Mesenchymal stem cell (in vitro differentiated cells and primary cell): Measurements from ENCODE around the gene PTCSC3.

Source experiments
- DNase-seq: peaks from one replicate; pipeline ENCODE4 v3.0.0-alpha.2; 2013
- H2AFZ ChIP-seq: one replicate; pipeline ENCODE4 v1.6.1; 2013; ENCODE audit warnings: low read depth, mild to moderate bottlenecking, control low read depth, inconsistent platforms, low read length, moderate library complexity
- H2AK5ac ChIP-seq: 2 replicates; pipeline ENCODE4 v1.6.1; 2013; ENCODE audit warnings: low read length, moderate library complexity, mild to moderate bottlenecking, inconsistent platforms; ENCODE audit not compliant: severe bottlenecking
- H2BK120ac ChIP-seq: one replicate; pipeline ENCODE4 v1.6.1; 2013; ENCODE audit warnings: low read depth, mild to moderate bottlenecking, inconsistent platforms, low read length, moderate library complexity
- H2BK12ac ChIP-seq, 2 experiments: one replicate each; pipeline ENCODE4 v1.6.1; 2013; ENCODE audit warnings: inconsistent platforms in 2 of 2, low read length in 2 of 2, mild to moderate bottlenecking in 2 of 2, moderate library complexity in 2 of 2, control low read depth in 1 of 2
- H2BK15ac ChIP-seq: one replicate; pipeline ENCODE4 v1.6.1; 2013; ENCODE audit warnings: mild to moderate bottlenecking, low read depth, inconsistent platforms; ENCODE audit not compliant: poor library complexity, severe bottlenecking
- H2BK5ac ChIP-seq: 2 replicates; pipeline ENCODE4 v1.6.1; 2013; ENCODE audit warnings: low read depth, mild to moderate bottlenecking, low read length, control low read depth, inconsistent platforms; ENCODE audit not compliant: poor library complexity, severe bottlenecking
- H3K14ac ChIP-seq, 2 experiments: one replicate each; pipeline ENCODE4 v1.6.1; 2013; ENCODE audit warnings: inconsistent platforms in 2 of 2, low read length in 2 of 2, control low read depth in 1 of 2, mild to moderate bottlenecking in 1 of 2, moderate library complexity in 1 of 2
- H3K18ac ChIP-seq, 2 experiments: one replicate each; pipeline ENCODE4 v1.6.1; 2013; ENCODE audit warnings: inconsistent platforms in 2 of 2, low read length in 2 of 2, control low read depth in 1 of 2, low read depth in 1 of 2, mild to moderate bottlenecking in 1 of 2
- H3K23ac ChIP-seq, 2 experiments: one replicate each; pipeline ENCODE4 v1.6.1; 2013; ENCODE audit warnings: inconsistent platforms in 2 of 2, low read length in 2 of 2, mild to moderate bottlenecking in 2 of 2, moderate library complexity in 2 of 2, control low read depth in 1 of 2
- H3K27ac ChIP-seq: 2 replicates; pipeline ENCODE4 v1.5.1; 2013; ENCODE audit warnings: mild to moderate bottlenecking, moderate library complexity, low read length, control low read depth, inconsistent platforms; ENCODE audit not compliant: poor library complexity, severe bottlenecking
- H3K27me3 ChIP-seq, 2 experiments: 2 replicates each; pipeline versions ENCODE4 v1.6.1 to v1.7.0; 2013; ENCODE audit warnings: low read length in 2 of 2, mild to moderate bottlenecking in 2 of 2, moderate library complexity in 2 of 2, control low read depth in 1 of 2, inconsistent platforms in 1 of 2; ENCODE audit not compliant: control insufficient read depth in 1 of 2, insufficient read depth in 1 of 2
- H3K36me3 ChIP-seq, 2 experiments: 2 replicates each; pipeline versions ENCODE4 v1.6.1 to v1.7.0; 2013; ENCODE audit warnings: low read length in 2 of 2, control low read depth in 1 of 2, inconsistent platforms in 1 of 2, low read depth in 1 of 2, mild to moderate bottlenecking in 1 of 2; ENCODE audit not compliant: insufficient read depth in 2 of 2, control insufficient read depth in 1 of 2
- H3K4ac ChIP-seq, 2 experiments: one replicate each; pipeline ENCODE4 v1.6.1; 2013; ENCODE audit warnings: inconsistent platforms in 2 of 2, low read length in 2 of 2, mild to moderate bottlenecking in 2 of 2, moderate library complexity in 2 of 2, control low read depth in 1 of 2, low read depth in 1 of 2
- H3K4me1 ChIP-seq: 2 replicates; pipeline ENCODE4 v1.6.1; 2013; ENCODE audit warnings: low read depth, low read length, control low read depth; ENCODE audit not compliant: control insufficient read depth, insufficient read depth
- H3K4me2 ChIP-seq: 2 replicates; pipeline ENCODE4 v1.6.1; 2013; ENCODE audit warnings: low read length, mild to moderate bottlenecking, inconsistent platforms; ENCODE audit not compliant: poor library complexity, severe bottlenecking
- H3K4me3 ChIP-seq, 2 experiments: 2 replicates each; pipeline versions ENCODE4 v1.5.1 to v1.7.0; 2013; ENCODE audit warnings: low read length in 2 of 2, mild to moderate bottlenecking in 2 of 2, control low read depth in 1 of 2, low read depth in 1 of 2; ENCODE audit not compliant: insufficient read depth in 1 of 2
- H3K79me1 ChIP-seq: replicated peaks from 2 replicates; pipeline ENCODE4 v1.6.1; 2013; ENCODE audit warnings: mild to moderate bottlenecking, control low read depth, low read length, inconsistent platforms; ENCODE audit not compliant: poor library complexity, severe bottlenecking
- H3K9ac ChIP-seq: 2 replicates; pipeline ENCODE4 v1.7.0; 2013; ENCODE audit warnings: mild to moderate bottlenecking, low read length, moderate library complexity
- H3K9me3 ChIP-seq: 2 replicates; pipeline ENCODE4 v1.7.0; 2013; ENCODE audit warnings: mild to moderate bottlenecking, low read length; ENCODE audit not compliant: control insufficient read depth
- H4K8ac ChIP-seq: one replicate; pipeline ENCODE4 v1.6.1; 2013; ENCODE audit warnings: inconsistent platforms, mild to moderate bottlenecking, low read length, moderate library complexity
- H4K91ac ChIP-seq: one replicate; pipeline ENCODE4 v1.6.1; 2013; ENCODE audit warnings: mild to moderate bottlenecking, low read length, inconsistent platforms
- WGBS: methylation state at CpG from one replicate; pipeline ENCODE4 v1.1.7; 2013; ENCODE audit warnings: mixed read lengths; 5-methylcytosine and 5-hydroxymethylcytosine counted together

PTCSC3 gene

DNA sequence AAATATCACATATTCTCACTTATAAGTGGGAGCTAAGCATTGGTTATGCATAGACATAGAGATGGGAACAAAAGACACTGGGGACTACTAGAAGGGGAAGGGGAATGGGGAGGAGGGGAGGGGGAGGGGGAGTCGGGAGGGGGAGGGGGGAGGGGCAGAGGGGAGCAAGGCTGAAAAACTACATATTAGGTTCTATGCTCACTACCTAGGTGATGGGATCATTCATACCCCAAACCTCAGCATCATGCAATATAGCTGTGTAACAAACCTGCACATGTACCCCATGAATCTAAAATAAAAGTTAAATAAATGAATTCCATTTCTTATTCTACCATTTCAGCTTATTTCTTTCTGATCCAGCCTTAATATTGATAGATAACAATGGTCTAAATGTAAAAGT lies 21.9 kb upstream of the PTCSC3 start:
- H3K9me3 ChIP-seq: no peaks in the 10 kb centered on the region
- no peak overlapping the region for H3K23ac ChIP-seq
- H3K18ac ChIP-seq: no peak overlapping the region
- H2BK12ac ChIP-seq: no peak overlapping the region
- H2BK15ac ChIP-seq: no peak overlapping the region
- H3K36me3 ChIP-seq: no peaks in the 10 kb centered on the region
- H3K79me1 ChIP-seq: no peaks in the 10 kb centered on the region
- H3K4me1 ChIP-seq: no peaks in the 10 kb centered on the region
- no peak overlapping the region for H3K4ac ChIP-seq
- H4K91ac ChIP-seq: no peak overlapping the region
- H4K8ac ChIP-seq: no peak overlapping the region
- no peak overlapping the region for H2BK5ac ChIP-seq
- no peaks in the 10 kb centered on the region for H3K27me3 ChIP-seq
- H2AFZ ChIP-seq: no peak overlapping the region
- no peak overlapping the region for H3K4me2 ChIP-seq
- no peak overlapping the region for H3K27ac ChIP-seq
- WGBS: no CpG with 5 or more reads among the region's 1 CpG
- no peak overlapping the region for H2BK120ac ChIP-seq
- no peak overlapping the region for H3K4me3 ChIP-seq
- H3K14ac ChIP-seq: no peak overlapping the region
- H3K9ac ChIP-seq: no peak overlapping the region
- no peak overlapping the region for H2AK5ac ChIP-seq
- DNase-seq: no peak

DNA sequence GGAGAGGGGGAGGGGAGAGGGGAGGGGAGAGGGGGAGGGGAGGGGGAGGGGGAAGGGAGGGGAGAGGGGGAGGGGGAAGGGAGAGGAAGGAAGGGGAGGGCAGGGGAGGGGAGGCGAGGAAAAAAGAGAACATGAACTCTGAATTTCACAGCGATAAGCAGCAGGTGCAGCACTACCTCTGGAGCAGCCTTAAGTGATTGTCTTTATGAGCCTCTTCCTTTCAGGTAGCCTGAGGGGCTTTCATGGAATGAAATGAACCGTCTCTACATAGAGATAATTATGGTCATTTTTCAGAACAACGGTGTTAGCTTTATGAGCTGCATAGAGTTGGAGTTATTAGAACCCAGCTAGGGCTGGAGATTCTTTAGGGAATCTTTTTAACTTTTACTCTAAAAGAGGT lies 18.1 kb upstream of the PTCSC3 start:
- Histone ChIP-seq H2BK15ac (no peak overlapping the region), H3K4ac (no peak overlapping the region), H3K23ac (no peak overlapping the region), H3K36me3 (no peaks in the 10 kb centered on the region), H2BK12ac (no peak overlapping the region), H3K9me3 (no peaks in the 10 kb centered on the region), H3K14ac (no peak overlapping the region), H2AK5ac (no peak overlapping the region), H2AFZ (no peak overlapping the region), H3K18ac (no peak overlapping the region), H3K9ac (no peak overlapping the region), H3K27me3 (peaks cover 3 to 7% of the 10 kb centered on the region in 2 experiments), H4K8ac (no peak overlapping the region), H2BK120ac (no peak overlapping the region), H3K27ac (no peak overlapping the region), H3K79me1 (no peaks in the 10 kb centered on the region), H3K4me1 (no peaks in the 10 kb centered on the region), H3K4me2 (no peak overlapping the region), H4K91ac (no peak overlapping the region), H3K4me3 (no peak overlapping the region), H2BK5ac (no peak overlapping the region)
- no peak for DNase-seq
- 93% methylated on average over 4 of the region's 4 CpGs for WGBS

DNA sequence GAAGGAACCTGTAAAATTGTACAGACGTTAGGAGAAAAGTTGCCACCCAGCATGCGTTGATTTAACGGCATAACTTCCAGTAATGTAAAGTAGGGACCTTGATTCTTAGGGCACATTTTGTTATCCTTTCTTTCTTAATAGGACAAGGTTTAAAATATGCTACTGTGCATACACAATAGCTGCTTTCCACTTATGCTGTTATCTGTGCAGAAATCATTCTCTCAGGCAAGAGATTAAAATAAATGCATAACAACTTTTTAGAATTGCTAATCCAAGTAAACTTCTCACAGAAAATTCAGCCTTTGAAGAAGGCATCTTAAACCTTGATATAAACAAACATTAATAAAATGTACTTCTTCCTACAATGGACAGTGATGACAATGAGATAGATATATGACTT lies 16.0 kb upstream of the PTCSC3 start:
- Histone ChIP-seq H3K23ac (no peak overlapping the region), H4K8ac (no peak overlapping the region), H3K4me2 (no peak overlapping the region), H3K27ac (no peak overlapping the region), H3K9me3 (no peaks in the 10 kb centered on the region), H2BK15ac (no peak overlapping the region), H2AK5ac (no peak overlapping the region), H2BK5ac (no peak overlapping the region), H2BK12ac (no peak overlapping the region), H3K18ac (no peak overlapping the region), H3K14ac (no peak overlapping the region), H3K9ac (no peak overlapping the region), H2BK120ac (no peak overlapping the region), H3K4me1 (no peaks in the 10 kb centered on the region), H3K79me1 (no peaks in the 10 kb centered on the region), H3K36me3 (no peaks in the 10 kb centered on the region), H3K4ac (no peak overlapping the region), H3K27me3 (peaks cover 3 to 7% of the 10 kb centered on the region in 2 experiments), H2AFZ (no peak overlapping the region), H3K4me3 (no peak overlapping the region), H4K91ac (no peak overlapping the region)
- WGBS: 87% methylated on average over 3 of the region's 3 CpGs
- DNase-seq: no peak

GRCh38 chr14:36183402-36183801 lies 6.9 kb upstream of the PTCSC3 start:
- no peak overlapping the region for H3K4me2 ChIP-seq

More at GRCh38 chr14:36183402-36183801, 6.9 kb upstream of the PTCSC3 start:
- H3K9me3 ChIP-seq: no peaks in the 10 kb centered on the region
- no peak overlapping the region for H3K9ac ChIP-seq
- no peak for DNase-seq
- H3K36me3 ChIP-seq: no peaks in the 10 kb centered on the region
- H2AK5ac ChIP-seq: no peak overlapping the region
- H3K4ac ChIP-seq: no peak overlapping the region
- no peak overlapping the region for H3K18ac ChIP-seq
- H3K79me1 ChIP-seq: no peaks in the 10 kb centered on the region
- H4K91ac ChIP-seq: no peak overlapping the region
- no peak overlapping the region for H2AFZ ChIP-seq
- 89% methylated on average over 3 of the region's 3 CpGs for WGBS
- H3K27me3 ChIP-seq: no peaks in the 10 kb centered on the region
- no peak overlapping the region for H2BK5ac ChIP-seq
- H2BK15ac ChIP-seq: no peak overlapping the region
- H3K14ac ChIP-seq: no peak overlapping the region
- no peak overlapping the region for H3K27ac ChIP-seq
- no peak overlapping the region for H4K8ac ChIP-seq
- peaks cover under 1% of the 10 kb centered on the region for H3K4me1 ChIP-seq
- H2BK120ac ChIP-seq: no peak overlapping the region
- H3K4me3 ChIP-seq: no peak overlapping the region
- H3K23ac ChIP-seq: no peak overlapping the region
- H2BK12ac ChIP-seq: no peak overlapping the region
